Motor neuron (in vitro differentiated cells): ENCODE results near the gene MAPK8IP1. TPM values are rescaled to one million over a fixed set of nuclear protein-coding genes. Genes with fewer than 3 reads are reported as not detected.

Experiments used
- ATAC-seq, 8 experiments: fragments of 200-7000 bp; cut with Tn5 transposase; replicated peaks in 6 of 8; 2 replicates each; pipeline ENCODE4 v1.8.0; 2021; ENCODE audit warnings: mild to moderate bottlenecking in 8 of 8, moderate library complexity in 8 of 8
- H3K27ac ChIP-seq, 2 donors: fragments of 250-450 bp; sonication (Bioruptor Pico); 2 replicates each; pipeline ENCODE4 v1.9.0; 2021; ENCODE audit warnings: antibody characterized with exemption in 2 of 2, mild to moderate bottlenecking in 2 of 2, moderate library complexity in 1 of 2
- H3K4me1 ChIP-seq, 2 donors: fragments of 250-450 bp; sonication (Bioruptor Pico); replicated peaks in 1 of 2; 2 replicates each; pipeline ENCODE4 v1.6.1; 2021; ENCODE audit warnings: antibody characterized with exemption in 2 of 2, mild to moderate bottlenecking in 2 of 2, moderate library complexity in 1 of 2
- H3K4me3 ChIP-seq, 5 donors: fragments of 250-450 bp; sonication (Bioruptor Pico); 2 replicates each; pipeline ENCODE4 v1.9.0; 2021; ENCODE audit warnings: antibody characterized with exemption in 5 of 5, mild to moderate bottlenecking in 5 of 5, moderate library complexity in 4 of 5
- WGBS, 10 experiments: fragments of 450-650 bp; shearing (Covaris generic); methylation state at CpG; one replicate each; pipeline ENCODE4 v1.0.0; 2022; 5-methylcytosine and 5-hydroxymethylcytosine counted together
- in situ Hi-C, 9 experiments: fragments of 400-800 bp; cut with MboI; loops; one replicate each; pipeline ENCODE4 v1.15.0; 2021; ENCODE audit warnings: low sequenced_read_pairs in 9 of 9, low pct_unique_long_range_greater_than_20kb in 2 of 9; ENCODE audit not compliant: unreplicated experiment in 9 of 9
- total RNA-seq, 8 experiments: library from RNA; unstranded; fragments of 300-600 nt; gene quantifications; 2 replicates each; pipeline versions ENCODE4 v1.2.3 to v1.2.4, GENCODE V29; 2022

MAPK8IP1 gene
- total RNA-seq, 8 experiments from 2014 or later = 6.3 to 86.5 (median 38.6) TPM

DNA sequence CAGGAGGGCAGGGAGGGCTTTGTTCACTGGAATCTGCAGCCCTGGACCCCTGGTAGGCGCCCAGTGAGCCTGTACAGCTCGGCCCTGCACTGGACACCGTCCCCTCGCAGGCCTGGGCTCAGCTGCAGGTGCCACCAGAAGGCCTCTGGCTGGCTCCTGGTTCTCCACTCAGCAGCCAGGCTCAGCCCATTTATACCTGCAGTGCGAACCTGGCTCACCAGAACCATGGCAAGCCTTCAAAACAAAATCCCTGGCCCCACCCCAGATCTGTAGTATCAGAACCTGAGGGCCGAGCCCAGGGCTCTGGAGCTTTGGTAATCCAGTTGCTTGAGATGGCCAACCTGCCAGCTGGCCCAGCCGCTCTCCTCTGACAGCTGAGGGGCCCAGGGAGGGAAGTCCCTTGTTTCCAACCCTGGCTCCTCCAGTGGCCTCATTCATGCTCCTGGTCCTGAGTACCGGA, 22.5 kb downstream of the MAPK8IP1 start:
- Histone ChIP-seq H3K4me1 (no peaks in the 10 kb centered on the region), H3K4me3 (no peak overlapping the region), H3K27ac (no peak overlapping the region)
- in situ Hi-C loops = no loop called here
- 60 to 90% methylated on average over 1 to 2 of the region's 8 CpGs; no CpG with 5 or more reads in 8 of the 10 experiments for WGBS, 10 experiments
- ATAC-seq = peak in 2 of 8 experiments; percentile 15 to 28

DNA sequence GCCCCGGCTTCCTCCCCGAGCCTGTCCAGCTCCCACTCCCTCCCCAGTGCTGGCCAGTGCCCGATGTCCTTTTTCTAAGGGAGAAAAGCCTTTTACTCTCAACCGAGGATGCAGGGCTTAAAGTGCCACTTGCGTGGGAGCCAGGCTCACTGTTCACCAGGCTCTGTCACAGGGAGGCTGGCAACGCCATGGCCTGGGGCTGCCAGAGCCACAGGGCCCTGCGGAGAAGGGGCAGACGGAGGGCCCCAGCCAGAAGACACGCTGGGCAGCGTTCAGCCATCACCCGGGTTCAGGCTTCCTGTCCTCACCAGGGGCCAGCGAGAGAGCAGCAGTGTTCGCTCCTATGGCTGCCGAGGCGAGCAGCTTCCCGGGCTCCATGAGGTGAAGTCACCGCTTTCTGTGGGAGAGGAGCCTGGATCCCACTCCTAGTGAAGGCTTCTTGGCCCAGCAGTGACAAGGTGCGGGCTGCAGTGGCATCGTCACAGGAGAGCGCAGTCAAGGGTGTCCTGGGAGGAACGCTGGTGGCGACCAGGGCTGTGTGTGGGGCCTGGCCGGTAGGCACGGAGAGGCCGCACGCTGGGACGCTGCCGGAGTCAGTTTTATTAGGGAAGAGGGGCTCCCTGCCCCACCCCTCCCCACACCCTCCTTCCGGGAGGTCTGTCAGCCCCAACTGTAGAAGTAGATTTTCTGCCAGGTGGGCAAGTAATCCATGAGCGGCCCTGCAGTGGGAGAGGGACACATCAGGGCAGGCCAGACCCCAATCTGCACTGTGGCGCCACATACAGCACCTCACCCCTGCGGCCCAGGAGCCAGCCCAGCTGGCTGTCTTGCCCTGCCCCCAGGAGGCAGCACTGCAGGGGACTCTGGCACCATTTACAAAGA, 24.4 kb downstream of the MAPK8IP1 start:
- Histone ChIP-seq H3K4me1 (no peaks in the 10 kb centered on the region), H3K27ac (no peak overlapping the region), H3K4me3 (no peak overlapping the region)
- in situ Hi-C loops = no loop called here
- peak in 1 of 8 experiments; percentile 1 for ATAC-seq
- 70 to 100% (median 78%) methylated on average over 1 to 10 of the region's 32 CpGs; no CpG with 5 or more reads in 5 of the 10 experiments for WGBS, 10 experiments

- no peak overlapping the region for H3K27ac ChIP-seq
- no peaks in the 10 kb centered on the region for H3K4me1 ChIP-seq
- WGBS, 10 experiments = 94 to 100% (median 100%) methylated on average over 1 to 3 of the region's 9 CpGs; no CpG with 5 or more reads in 7 of the 10 experiments
- no peak overlapping the region for H3K4me3 ChIP-seq
- in situ Hi-C loops = no loop called here
- ATAC-seq = peak in 3 of 8 experiments; percentile 29 to 69 (median 52)
Observed at GRCh38 chr11:45910623-45911022, 25.2 kb downstream of the MAPK8IP1 start.

GRCh38 chr11:45913514-45913913, 28.1 kb downstream of the MAPK8IP1 start:
- Histone ChIP-seq H3K4me1 (peaks cover 5% of the 10 kb centered on the region in 2 donors), H3K27ac (no peak overlapping the region), H3K4me3 (no peak overlapping the region)
- in situ Hi-C loops = no loop called here
- 80 to 100% (median 100%) methylated on average over 1 to 11 of the region's 19 CpGs; no CpG with 5 or more reads in 5 of the 10 experiments for WGBS, 10 experiments
- no peak for ATAC-seq

- H3K4me3 ChIP-seq = no peak overlapping the region
- no peak for ATAC-seq
- in situ Hi-C loops = no loop called here
- no peak overlapping the region for H3K27ac ChIP-seq
- peaks cover 5 to 8% of the 10 kb centered on the region in 2 donors for H3K4me1 ChIP-seq
- WGBS, 10 experiments = 91 to 100% (median 100%) methylated on average over 1 to 4 of the region's 22 CpGs; no CpG with 5 or more reads in 7 of the 10 experiments
Observed at GRCh38 chr11:45913942-45914635, 28.6 kb downstream of the MAPK8IP1 start.

- ATAC-seq = no peak
- in situ Hi-C loops = no loop called here
- Histone ChIP-seq H3K27ac (no peak overlapping the region), H3K4me1 (peaks cover 5 to 8% of the 10 kb centered on the region in 2 donors), H3K4me3 (no peak overlapping the region)
- 60 to 100% (median 93%) methylated on average over 2 to 8 of the region's 13 CpGs; no CpG with 5 or more reads in 5 of the 10 experiments for WGBS, 10 experiments
Observed at GRCh38 chr11:45915446-45915845, 30.0 kb downstream of the MAPK8IP1 start.

GRCh38 chr11:45917286-45917622, 31.8 kb downstream of the MAPK8IP1 start:
- Histone ChIP-seq H3K4me3 (peak overlapping the region; percentile 41 to 83 (median 63)), H3K4me1 (peaks cover 5 to 19% of the 10 kb centered on the region in 2 donors), H3K27ac (peak overlapping the region; percentile 90 to 92)
- in situ Hi-C loops = no loop called here
- peak in 2 of 8 experiments; percentile 2 to 5 for ATAC-seq
- WGBS, 10 experiments = 0 to 7% (median 0%) methylated on average over 1 to 3 of the region's 16 CpGs; no CpG with 5 or more reads in 7 of the 10 experiments

DNA sequence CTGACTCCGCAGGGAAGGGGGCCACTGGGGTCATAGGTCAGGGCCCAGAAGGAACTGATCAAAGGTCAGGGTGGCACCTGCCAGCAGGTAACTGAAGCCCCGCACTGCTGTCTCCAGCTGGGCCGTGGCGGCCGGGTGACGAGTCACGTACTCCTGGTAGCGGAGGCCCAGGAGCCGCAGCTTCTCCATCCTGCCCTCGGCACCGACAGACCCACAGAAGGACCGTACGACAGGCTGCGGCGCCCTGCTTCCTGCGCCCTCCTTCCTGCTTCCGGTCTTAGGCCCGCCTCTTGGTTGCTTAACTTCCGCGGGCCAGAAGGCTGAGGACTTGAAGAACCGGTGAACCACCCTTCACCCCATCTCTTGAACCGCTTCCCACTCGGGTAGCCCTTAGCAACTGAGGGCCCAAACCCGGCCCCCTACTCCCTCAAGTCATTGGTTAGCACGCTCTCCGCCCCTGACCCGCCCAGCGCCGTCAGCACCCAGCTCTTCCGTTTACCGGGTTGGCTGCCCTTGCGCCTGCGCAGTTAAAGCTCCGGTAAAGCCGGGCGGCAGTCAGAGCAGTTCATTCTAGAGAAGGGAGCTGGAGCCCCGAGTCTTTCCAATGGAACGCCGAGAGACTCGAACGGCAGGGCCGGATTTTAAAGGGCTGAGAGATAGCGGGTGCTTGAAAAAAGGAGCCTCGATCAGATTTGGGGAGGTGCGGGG, 32.3 kb downstream of the MAPK8IP1 start, which contains the start of gene PEX16:
Gene PEX16, minus strand, starts transcription at position 255 of the 708 bp plus-strand sequence. Its CDS starts 66 bp downstream, at position 189.
- 0 to 2% (median 0%) methylated on average over 5 to 20 of the region's 45 CpGs; no CpG with 5 or more reads in 5 of the 10 experiments for WGBS, 10 experiments
- Histone ChIP-seq H3K27ac (peak within 1 kb of the TSS; percentile 90 to 92), H3K4me3 (peak within 1 kb of the TSS; percentile 41 to 83 (median 63)), H3K4me1 (peaks cover 5 to 22% of the 10 kb centered on the region in 2 donors)
- peak; percentile 80 to 91 (median 88) for ATAC-seq
- in situ Hi-C loops = no loop called here

DNA sequence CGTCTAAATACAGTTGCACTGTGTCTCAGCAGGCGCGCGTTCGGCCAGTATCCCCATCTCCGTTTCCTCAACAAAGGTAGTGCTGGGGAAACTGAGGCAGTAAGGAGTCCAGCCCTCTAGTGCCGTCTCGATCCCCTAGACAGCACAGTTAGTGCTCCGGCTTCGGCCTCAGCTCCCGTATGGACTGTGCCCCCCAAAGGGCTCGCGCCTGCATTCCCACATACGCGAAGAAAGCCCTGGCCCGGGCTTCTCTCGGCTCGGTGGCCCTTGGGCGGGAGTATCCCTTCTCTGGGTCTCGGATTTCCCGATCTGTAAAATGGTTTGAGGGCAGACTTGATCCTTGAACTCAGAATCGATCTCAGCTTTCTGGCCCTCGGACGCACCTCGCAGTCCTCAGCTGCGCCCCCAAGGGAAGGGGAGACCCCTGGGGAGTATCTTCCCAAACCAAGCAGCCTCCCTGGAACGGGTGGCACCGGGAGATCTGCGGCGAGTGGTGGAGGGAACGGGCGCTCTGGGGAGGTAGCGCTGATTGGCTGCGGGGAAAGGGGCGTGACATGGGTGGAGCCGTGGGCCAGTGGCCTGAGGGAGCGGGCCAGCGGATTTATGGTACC, 33.0 kb downstream of the MAPK8IP1 start:
- peak overlapping the region; percentile 41 to 83 (median 63) for H3K4me3 ChIP-seq
- peaks cover 5 to 22% of the 10 kb centered on the region in 2 donors for H3K4me1 ChIP-seq
- 0 to 7% (median 1%) methylated on average over 2 to 17 of the region's 38 CpGs; no CpG with 5 or more reads in 3 of the 10 experiments for WGBS, 10 experiments
- peak overlapping the region; percentile 90 to 92 for H3K27ac ChIP-seq
- ATAC-seq = peak; percentile 36 to 71 (median 63)
- in situ Hi-C loops = no loop called here

- in situ Hi-C loops = no loop called here
- Histone ChIP-seq H3K4me1 (peaks cover 5 to 22% of the 10 kb centered on the region in 2 donors), H3K27ac (peak overlapping the region in 1 of 2 donors; percentile 4), H3K4me3 (peak overlapping the region; percentile 41 to 83 (median 63))
- 0 to 63% (median 33%) methylated on average over 1 to 6 of the region's 7 CpGs for WGBS, 10 experiments
- ATAC-seq = no peak
Observed at GRCh38 chr11:45918962-45919675, 33.7 kb downstream of the MAPK8IP1 start.

GRCh38 chr11:45919806-45920530, 34.5 kb downstream of the MAPK8IP1 start:
- ATAC-seq = no peak
- in situ Hi-C loops = no loop called here
- peaks cover 5 to 22% of the 10 kb centered on the region in 2 donors for H3K4me1 ChIP-seq

More at GRCh38 chr11:45919806-45920530, 34.5 kb downstream of the MAPK8IP1 start:
- Histone ChIP-seq H3K27ac (no peak overlapping the region), H3K4me3 (no peak overlapping the region)
- 60 to 100% (median 85%) methylated on average over 1 to 8 of the region's 13 CpGs; no CpG with 5 or more reads in 3 of the 10 experiments for WGBS, 10 experiments
